ENCODE results near the gene RGPD4. TPM values are rescaled to one million over a fixed set of nuclear protein-coding genes. Genes with fewer than 3 reads are reported as not detected.

RGPD4 gene
- total and polyA plus RNA-seq, 2 of the 13 experiments (the other 11 are each of a cell fraction or from before 2014, with no cell fraction given) = not detected

DNA sequence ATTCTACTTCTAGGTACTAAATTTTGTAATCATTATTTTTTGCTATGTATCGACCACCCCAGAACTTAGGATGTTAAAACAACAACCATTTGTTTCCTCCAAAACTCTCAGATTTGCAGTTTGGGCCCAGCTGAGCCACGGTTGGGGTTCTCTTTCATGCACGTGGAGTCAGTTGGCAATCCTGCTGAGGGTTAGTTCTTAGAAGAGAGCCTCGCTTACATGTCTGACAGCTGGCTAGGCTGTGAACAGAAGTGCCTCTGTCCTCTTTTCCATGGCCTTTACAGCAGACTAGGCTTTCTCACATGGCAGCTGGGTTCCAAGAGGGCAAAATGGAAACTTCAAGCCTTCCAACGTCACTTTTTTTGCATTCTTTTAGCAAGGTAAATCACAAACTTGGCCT is 9.3 kb upstream of the RGPD4 start:
- H3K79me2 ChIP-seq (ENCODE audit: insufficient read depth, low read length) = no peaks in the 10 kb centered on the region
- FAIRE-seq = no peak
- in situ Hi-C loops (cut with HindIII; ENCODE audit: extremely low pct_ligation_motif_present, low pct_unique_long_range_greater_than_20kb) = no loop called here
- 0% methylated on average over 5 of the region's 5 CpGs for WGBS (ENCODE audit: low lambda C conversion rate)
- CTCF ChIA-PET (ENCODE audit: low intra/inter-chr PET ratio, low total read pairs) = no interaction called here
- H3K4me1 ChIP-seq (ENCODE audit: insufficient read depth, low read length) = peaks cover 7% of the 10 kb centered on the region
- H3K36me3 ChIP-seq (replicated peaks in 1 of 2; ENCODE audit: control insufficient read depth in 1 of 2, insufficient read depth in 2 of 2, low read length in 2 of 2) = no peaks in the 10 kb centered on the region
- TF ChIP-seq DZIP1 (CRISPR knock-in tag; IDR thresholded peaks at IDR 0.05) = no peak
- no peak for TF ChIP-seq ZNF709 (CRISPR knock-in tag; IDR thresholded peaks at IDR 0.05)
- no peak for TF ChIP-seq EP300 (IDR thresholded peaks at IDR 0.05; ENCODE audit: low read depth in 2 of 2, low read length in 2 of 2)
- TF ChIP-seq EP300 (CRISPR knock-in tag; IDR thresholded peaks at IDR 0.05; ENCODE audit: borderline replicate concordance) = no peak
- H3K9ac ChIP-seq (ENCODE audit: insufficient read depth, low read depth, low read length) = no peak overlapping the region
- no peak for ATAC-seq
- H3K4me2 ChIP-seq (ENCODE audit: low read depth, low read length) = no peak overlapping the region
- H3K27me3 ChIP-seq (ENCODE audit: control insufficient read depth in 1 of 2, insufficient read depth in 2 of 2, low read length in 2 of 2) = no peaks in the 10 kb centered on the region
- no peaks in the 10 kb centered on the region for H3K9me3 ChIP-seq (ENCODE audit: low read length)
- intact Hi-C loops (cut with micrococcal nuclease; ENCODE audit: unreplicated experiment) = no loop called here
- POLR2A ChIA-PET = no interaction called here
- no peak for DNase-seq (ENCODE audit: low spot score)
- H2AFZ ChIP-seq (ENCODE audit: low read length) = no peak overlapping the region
- BruUV-seq (replicated peaks) = no TSS peak
- H3K27ac ChIP-seq (ENCODE audit: extremely low read length, insufficient read depth, low read length) = no peak overlapping the region
- H3K4me3 ChIP-seq (replicated peaks in 1 of 3; ENCODE audit: insufficient read depth in 1 of 3, low read depth in 2 of 3, low read length in 3 of 3) = no peak overlapping the region
- no peaks in the 10 kb centered on the region for H4K20me1 ChIP-seq (ENCODE audit: insufficient read depth, low read length)

DNA sequence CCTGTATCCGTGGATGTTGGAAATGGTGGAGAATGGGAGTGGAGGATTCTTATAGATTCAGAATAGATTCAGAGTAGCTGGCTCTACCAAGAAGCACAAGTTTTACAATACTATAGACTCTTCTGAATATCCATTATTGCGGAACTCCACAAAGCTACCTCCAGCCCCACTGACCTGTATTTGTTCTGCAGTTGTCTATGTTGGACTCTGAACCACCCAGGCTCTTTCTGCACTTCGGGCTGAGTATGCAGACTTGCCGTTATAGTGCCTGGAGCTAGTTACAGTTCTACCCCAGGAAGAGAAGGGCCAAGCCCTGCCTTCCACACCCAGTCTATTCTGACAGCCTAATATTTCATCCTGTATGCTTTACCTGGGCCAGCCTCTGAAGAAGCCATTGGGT is 4.4 kb upstream of the RGPD4 start:
- no peak overlapping the region for H3K4me3 ChIP-seq (replicated peaks in 1 of 3; ENCODE audit: insufficient read depth in 1 of 3, low read depth in 2 of 3, low read length in 3 of 3)
- FAIRE-seq (peak; percentile 87), DNase-seq (ENCODE audit: low spot score) (peak; percentile 68), ATAC-seq (peak; percentile 100)
- in situ Hi-C loops (cut with HindIII; ENCODE audit: extremely low pct_ligation_motif_present, low pct_unique_long_range_greater_than_20kb) = no loop called here
- no peak overlapping the region for H3K9ac ChIP-seq (ENCODE audit: insufficient read depth, low read depth, low read length)
- CTCF ChIA-PET (ENCODE audit: low intra/inter-chr PET ratio, low total read pairs) = no interaction called here
- 1% methylated on average over 4 of the region's 4 CpGs for WGBS (ENCODE audit: low lambda C conversion rate)
- intact Hi-C loops (cut with micrococcal nuclease; ENCODE audit: unreplicated experiment) = no loop called here
- no peak overlapping the region for H2AFZ ChIP-seq (ENCODE audit: low read length)
- no peaks in the 10 kb centered on the region for H4K20me1 ChIP-seq (ENCODE audit: insufficient read depth, low read length)
- no peak overlapping the region for H3K27ac ChIP-seq (ENCODE audit: extremely low read length, insufficient read depth, low read length)
- H3K4me2 ChIP-seq (ENCODE audit: low read depth, low read length) = no peak overlapping the region
- peaks cover 13% of the 10 kb centered on the region for H3K4me1 ChIP-seq (ENCODE audit: insufficient read depth, low read length)
- POLR2A ChIA-PET = no interaction called here
- no peaks in the 10 kb centered on the region for H3K27me3 ChIP-seq (ENCODE audit: control insufficient read depth in 1 of 2, insufficient read depth in 2 of 2, low read length in 2 of 2)
- H3K9me3 ChIP-seq (ENCODE audit: low read length) = no peaks in the 10 kb centered on the region
- no TSS peak for BruUV-seq (replicated peaks)
- H3K36me3 ChIP-seq (replicated peaks in 1 of 2; ENCODE audit: control insufficient read depth in 1 of 2, insufficient read depth in 2 of 2, low read length in 2 of 2) = no peaks in the 10 kb centered on the region
- H3K79me2 ChIP-seq (ENCODE audit: insufficient read depth, low read length) = no peaks in the 10 kb centered on the region
- TF ChIP-seq ZNF44 (CRISPR knock-in tag; IDR thresholded peaks at IDR 0.05) (no peak), ZNF644 (CRISPR knock-in tag; IDR thresholded peaks at IDR 0.05; ENCODE audit: low read depth) (peak; percentile 65; the same call in 1 of the 2 replicates), ZNF614 (CRISPR knock-in tag; IDR thresholded peaks at IDR 0.05; ENCODE audit: borderline replicate concordance) (no peak), NFRKB (IDR thresholded peaks at IDR 0.05) (no peak), MIXL1 (CRISPR knock-in tag; IDR thresholded peaks at IDR 0.05) (peak; percentile 42; the same call in 1 of the 2 replicates), NCOR1 (IDR thresholded peaks at IDR 0.05; ENCODE audit: borderline replicate concordance, low read length) (no peak), SP5 (CRISPR knock-in tag; IDR thresholded peaks at IDR 0.05; ENCODE audit: borderline replicate concordance, low read depth) (no peak), FOXA1 (IDR thresholded peaks at IDR 0.05) (no peak), FOXA1 (CRISPR knock-in tag; IDR thresholded peaks at IDR 0.05) (0 out of 2 replicates have a peak, but pooled peaks have one; percentile 7), ZNF180 (CRISPR knock-in tag; IDR thresholded peaks at IDR 0.05; ENCODE audit: borderline replicate concordance, low read depth) (no peak)
- TF ChIP-seq, protein P1, sequence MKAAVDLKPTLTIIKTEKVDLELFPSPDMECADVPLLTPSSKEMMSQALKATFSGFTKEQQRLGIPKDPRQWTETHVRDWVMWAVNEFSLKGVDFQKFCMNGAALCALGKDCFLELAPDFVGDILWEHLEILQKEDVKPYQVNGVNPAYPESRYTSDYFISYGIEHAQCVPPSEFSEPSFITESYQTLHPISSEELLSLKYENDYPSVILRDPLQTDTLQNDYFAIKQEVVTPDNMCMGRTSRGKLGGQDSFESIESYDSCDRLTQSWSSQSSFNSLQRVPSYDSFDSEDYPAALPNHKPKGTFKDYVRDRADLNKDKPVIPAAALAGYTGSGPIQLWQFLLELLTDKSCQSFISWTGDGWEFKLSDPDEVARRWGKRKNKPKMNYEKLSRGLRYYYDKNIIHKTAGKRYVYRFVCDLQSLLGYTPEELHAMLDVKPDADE (CRISPR knock-in tag; IDR thresholded peaks at IDR 0.05) = no peak
